GM03348 (cell line): ENCODE results near the gene WNT2B.

Source experiments
- DNase-seq: peaks from one replicate; pipeline ENCODE4 v3.0.0; 2012; ENCODE audit warnings: low spot score

Gene WNT2B

GRCh38 chr1:112575154-112575804, 66.5 kb downstream of the WNT2B start:
- peak; percentile 77 for DNase-seq

DNA sequence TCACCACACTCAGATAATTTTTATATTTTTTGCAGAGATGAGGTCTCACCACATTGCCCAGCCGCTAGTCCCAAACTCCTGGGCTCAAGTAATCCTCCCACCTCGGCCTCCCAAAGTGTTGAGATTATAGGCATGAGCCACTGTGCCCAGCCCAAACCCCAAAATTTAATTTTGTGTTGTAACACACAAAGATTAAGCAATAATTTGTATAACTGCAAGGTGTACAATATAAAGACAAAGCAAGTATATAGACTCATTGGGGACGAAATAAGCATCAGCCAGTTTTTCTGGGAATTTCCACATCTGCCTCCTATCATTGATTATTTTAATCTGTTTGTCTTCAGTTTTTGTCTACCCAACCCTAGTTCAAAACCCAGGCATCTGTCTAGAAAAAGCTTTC, 67.5 kb downstream of the WNT2B start:
- DNase-seq, result no peak
